NCI-H446 treated with DMSO at 0.1 percent for 48 hours (cell line): ENCODE data around the gene KDM4B.
"Not testable (repeated sequence)": the region's sequence is repeated elsewhere in the genome, so short reads cannot be mapped to it uniquely, and the experiment has no call there.

Experiments
- DNase-seq: peaks from one replicate; lab custom pipeline; 2025; lab: John Stamatoyannopoulos, UW

Gene KDM4B

GRCh38 chr19:4968462-4969291 lies at the start of gene KDM4B:
Gene KDM4B, plus strand, starts transcription at chr19:4969113. Its CDS starts 63,778 bp downstream, at chr19:5032891.
- DNase-seq = peak; percentile 99

GRCh38 chr19:4922530-4923275 lies 46.2 kb upstream of the KDM4B start:
- DNase-seq = no peak

GRCh38 chr19:4923276-4923747 lies 45.6 kb upstream of the KDM4B start:
- DNase-seq = no peak

- DNase-seq = no peak
These were observed 39.7 kb upstream of the KDM4B start for GRCh38 chr19:4929186-4929585.

- no peak for DNase-seq
These were observed 38.2 kb upstream of the KDM4B start for GRCh38 chr19:4930664-4931063.

- no peak for DNase-seq
These were observed 36.2 kb upstream of the KDM4B start for GRCh38 chr19:4932711-4933110.

- no peak for DNase-seq
These were observed 35.4 kb upstream of the KDM4B start for GRCh38 chr19:4933528-4933927.

GRCh38 chr19:4935444-4935843 lies 33.5 kb upstream of the KDM4B start:
- DNase-seq = no peak

- no peak for DNase-seq
These were observed 31.9 kb upstream of the KDM4B start for GRCh38 chr19:4937060-4937459.

- not testable (repeated sequence) for DNase-seq
These were observed 30.5 kb upstream of the KDM4B start for GRCh38 chr19:4938461-4938860.

GRCh38 chr19:4939466-4939865 lies 29.4 kb upstream of the KDM4B start:
- DNase-seq = no peak

- DNase-seq = not testable (repeated sequence)
These were observed 27.2 kb upstream of the KDM4B start for GRCh38 chr19:4941638-4942169.

GRCh38 chr19:4950650-4951049 lies 18.3 kb upstream of the KDM4B start:
- DNase-seq = not testable (repeated sequence)

GRCh38 chr19:4951656-4952055 lies 17.3 kb upstream of the KDM4B start:
- DNase-seq = no peak

- DNase-seq = no peak
These were observed 16.0 kb upstream of the KDM4B start for GRCh38 chr19:4952945-4953344.

- DNase-seq = not testable (repeated sequence)
These were observed 14.4 kb upstream of the KDM4B start for GRCh38 chr19:4954320-4955149.

GRCh38 chr19:4955274-4955673 lies 13.6 kb upstream of the KDM4B start:
- DNase-seq = no peak

GRCh38 chr19:4957981-4958380 lies 10.9 kb upstream of the KDM4B start:
- DNase-seq = no peak

- DNase-seq = no peak
These were observed 6.8 kb upstream of the KDM4B start for GRCh38 chr19:4962085-4962619.

GRCh38 chr19:4965061-4965460 lies 3.9 kb upstream of the KDM4B start:
- DNase-seq = no peak

GRCh38 chr19:4966591-4966990 lies 2.3 kb upstream of the KDM4B start:
- no peak for DNase-seq
